Vagina (tissue), 2 donors: Measurements from ENCODE around the gene COA1.

Source experiments
- POLR2A ChIP-seq, 2 donors: fragments of 450-650 bp; IDR thresholded peaks; one replicate each; pipeline ENCODE4 v1.6.1; 2017; ENCODE audit warnings: antibody characterized with exemption in 2 of 2, mild to moderate bottlenecking in 2 of 2, moderate library complexity in 2 of 2
- POLR2AphosphoS5 ChIP-seq, 2 donors: sonication (generic); formaldehyde crosslinking; IDR thresholded peaks; one replicate each; pipeline ENCODE4 v1.9.0; 2017; ENCODE audit warnings: antibody characterized with exemption in 2 of 2, mild to moderate bottlenecking in 2 of 2, low read depth in 1 of 2; ENCODE audit not compliant: insufficient read depth in 1 of 2
- TF ChIP-seq, protein P1 (sequence below), 3 experiments: fragments of 450-650 bp in 2 of 3; fragments of 200-600 bp in 1 of 3; sonication (generic) in 1 of 3; IDR thresholded peaks; one replicate each; pipeline ENCODE4 v1.5.1; 2017 to 2019; ENCODE audit warnings: antibody characterized with exemption in 3 of 3, mild to moderate bottlenecking in 2 of 3, moderate library complexity in 2 of 3

DNA sequence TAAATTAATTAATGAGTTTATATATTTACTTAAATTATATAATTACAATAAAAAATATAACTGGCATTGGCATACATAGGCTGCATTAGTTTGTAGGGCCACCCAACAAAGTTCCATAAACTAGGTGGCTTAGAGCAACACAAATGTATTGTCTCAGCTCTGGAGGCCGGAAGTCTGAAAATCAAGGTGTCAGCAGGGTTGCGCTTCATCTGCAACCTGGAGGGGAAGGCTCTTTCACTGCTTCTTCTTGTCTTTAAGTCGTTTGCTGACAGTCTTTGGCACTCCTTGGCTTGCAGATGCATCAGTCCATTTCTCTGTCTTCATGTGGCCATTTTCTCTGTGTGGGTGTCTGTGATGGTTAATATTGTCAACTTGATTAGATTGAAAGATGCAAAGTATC is 23.1 kb upstream of the COA1 start:
- TF ChIP-seq, protein P1, sequence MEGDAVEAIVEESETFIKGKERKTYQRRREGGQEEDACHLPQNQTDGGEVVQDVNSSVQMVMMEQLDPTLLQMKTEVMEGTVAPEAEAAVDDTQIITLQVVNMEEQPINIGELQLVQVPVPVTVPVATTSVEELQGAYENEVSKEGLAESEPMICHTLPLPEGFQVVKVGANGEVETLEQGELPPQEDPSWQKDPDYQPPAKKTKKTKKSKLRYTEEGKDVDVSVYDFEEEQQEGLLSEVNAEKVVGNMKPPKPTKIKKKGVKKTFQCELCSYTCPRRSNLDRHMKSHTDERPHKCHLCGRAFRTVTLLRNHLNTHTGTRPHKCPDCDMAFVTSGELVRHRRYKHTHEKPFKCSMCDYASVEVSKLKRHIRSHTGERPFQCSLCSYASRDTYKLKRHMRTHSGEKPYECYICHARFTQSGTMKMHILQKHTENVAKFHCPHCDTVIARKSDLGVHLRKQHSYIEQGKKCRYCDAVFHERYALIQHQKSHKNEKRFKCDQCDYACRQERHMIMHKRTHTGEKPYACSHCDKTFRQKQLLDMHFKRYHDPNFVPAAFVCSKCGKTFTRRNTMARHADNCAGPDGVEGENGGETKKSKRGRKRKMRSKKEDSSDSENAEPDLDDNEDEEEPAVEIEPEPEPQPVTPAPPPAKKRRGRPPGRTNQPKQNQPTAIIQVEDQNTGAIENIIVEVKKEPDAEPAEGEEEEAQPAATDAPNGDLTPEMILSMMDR (IDR thresholded peaks at IDR 0.05) = no peak
- no peak for TF ChIP-seq POLR2A (IDR thresholded peaks at IDR 0.05)
- TF ChIP-seq POLR2AphosphoS5 (IDR thresholded peaks at IDR 0.05; ENCODE audit: insufficient read depth in 1 of 2, low read depth in 1 of 2) = no peak
